ENCODE measurements around the gene DHX15. TPM values are rescaled to one million over a fixed set of nuclear protein-coding genes. Genes with fewer than 3 reads are reported as not detected.

Gene DHX15
- total and polyA plus RNA-seq, 10 of the 15 experiments (the other 5 are each of a cell fraction or from before 2014, with no cell fraction given) = 166 to 269 (median 184) TPM

GRCh38 chr4:24547979-24548378 lies 36.4 kb downstream of the DHX15 start:
- POLR2A ChIA-PET = no interaction called here
- peaks cover 3 to 32% of the 10 kb centered on the region in 2 experiments for H3K36me3 ChIP-seq (ENCODE audit: control insufficient read depth in 2 of 2, insufficient read depth in 2 of 2, low read length in 1 of 2)

More at GRCh38 chr4:24547979-24548378, 36.4 kb downstream of the DHX15 start:
- TF ChIP-seq BRCA1 (IDR thresholded peaks at IDR 0.05; ENCODE audit: low read depth, low read length) (no peak), MYB (IDR thresholded peaks at IDR 0.05; ENCODE audit: borderline replicate concordance, low read depth, low read length) (no peak), ZNF384 (IDR thresholded peaks at IDR 0.05; ENCODE audit: borderline replicate concordance, low read depth, low read length) (no peak)
- TF ChIP-seq, protein P1, sequence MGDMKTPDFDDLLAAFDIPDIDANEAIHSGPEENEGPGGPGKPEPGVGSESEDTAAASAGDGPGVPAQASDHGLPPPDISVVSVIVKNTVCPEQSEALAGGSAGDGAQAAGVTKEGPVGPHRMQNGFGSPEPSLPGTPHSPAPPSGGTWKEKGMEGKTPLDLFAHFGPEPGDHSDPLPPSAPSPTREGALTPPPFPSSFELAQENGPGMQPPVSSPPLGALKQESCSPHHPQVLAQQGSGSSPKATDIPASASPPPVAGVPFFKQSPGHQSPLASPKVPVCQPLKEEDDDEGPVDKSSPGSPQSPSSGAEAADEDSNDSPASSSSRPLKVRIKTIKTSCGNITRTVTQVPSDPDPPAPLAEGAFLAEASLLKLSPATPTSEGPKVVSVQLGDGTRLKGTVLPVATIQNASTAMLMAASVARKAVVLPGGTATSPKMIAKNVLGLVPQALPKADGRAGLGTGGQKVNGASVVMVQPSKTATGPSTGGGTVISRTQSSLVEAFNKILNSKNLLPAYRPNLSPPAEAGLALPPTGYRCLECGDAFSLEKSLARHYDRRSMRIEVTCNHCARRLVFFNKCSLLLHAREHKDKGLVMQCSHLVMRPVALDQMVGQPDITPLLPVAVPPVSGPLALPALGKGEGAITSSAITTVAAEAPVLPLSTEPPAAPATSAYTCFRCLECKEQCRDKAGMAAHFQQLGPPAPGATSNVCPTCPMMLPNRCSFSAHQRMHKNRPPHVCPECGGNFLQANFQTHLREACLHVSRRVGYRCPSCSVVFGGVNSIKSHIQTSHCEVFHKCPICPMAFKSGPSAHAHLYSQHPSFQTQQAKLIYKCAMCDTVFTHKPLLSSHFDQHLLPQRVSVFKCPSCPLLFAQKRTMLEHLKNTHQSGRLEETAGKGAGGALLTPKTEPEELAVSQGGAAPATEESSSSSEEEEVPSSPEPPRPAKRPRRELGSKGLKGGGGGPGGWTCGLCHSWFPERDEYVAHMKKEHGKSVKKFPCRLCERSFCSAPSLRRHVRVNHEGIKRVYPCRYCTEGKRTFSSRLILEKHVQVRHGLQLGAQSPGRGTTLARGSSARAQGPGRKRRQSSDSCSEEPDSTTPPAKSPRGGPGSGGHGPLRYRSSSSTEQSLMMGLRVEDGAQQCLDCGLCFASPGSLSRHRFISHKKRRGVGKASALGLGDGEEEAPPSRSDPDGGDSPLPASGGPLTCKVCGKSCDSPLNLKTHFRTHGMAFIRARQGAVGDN (IDR thresholded peaks at IDR 0.05) = no peak
- TF ChIP-seq, protein P2, sequence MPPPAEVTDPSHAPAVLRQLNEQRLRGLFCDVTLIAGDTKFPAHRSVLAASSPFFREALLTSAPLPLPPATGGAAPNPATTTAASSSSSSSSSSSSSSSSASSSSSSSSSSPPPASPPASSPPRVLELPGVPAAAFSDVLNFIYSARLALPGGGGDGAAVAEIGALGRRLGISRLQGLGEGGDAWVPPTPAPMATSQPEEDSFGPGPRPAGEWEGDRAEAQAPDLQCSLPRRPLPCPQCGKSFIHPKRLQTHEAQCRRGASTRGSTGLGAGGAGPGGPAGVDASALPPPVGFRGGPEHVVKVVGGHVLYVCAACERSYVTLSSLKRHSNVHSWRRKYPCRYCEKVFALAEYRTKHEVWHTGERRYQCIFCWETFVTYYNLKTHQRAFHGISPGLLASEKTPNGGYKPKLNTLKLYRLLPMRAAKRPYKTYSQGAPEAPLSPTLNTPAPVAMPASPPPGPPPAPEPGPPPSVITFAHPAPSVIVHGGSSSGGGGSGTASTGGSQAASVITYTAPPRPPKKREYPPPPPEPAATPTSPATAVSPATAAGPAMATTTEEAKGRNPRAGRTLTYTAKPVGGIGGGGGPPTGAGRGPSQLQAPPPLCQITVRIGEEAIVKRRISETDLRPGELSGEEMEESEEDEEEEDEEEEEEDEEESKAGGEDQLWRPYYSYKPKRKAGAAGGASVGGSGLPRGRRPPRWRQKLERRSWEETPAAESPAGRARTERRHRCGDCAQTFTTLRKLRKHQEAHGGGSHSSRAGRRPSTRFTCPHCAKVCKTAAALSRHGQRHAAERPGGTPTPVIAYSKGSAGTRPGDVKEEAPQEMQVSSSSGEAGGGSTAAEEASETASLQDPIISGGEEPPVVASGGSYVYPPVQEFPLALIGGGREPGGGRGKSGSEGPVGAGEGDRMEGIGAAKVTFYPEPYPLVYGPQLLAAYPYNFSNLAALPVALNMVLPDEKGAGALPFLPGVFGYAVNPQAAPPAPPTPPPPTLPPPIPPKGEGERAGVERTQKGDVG (CRISPR knock-in tag; IDR thresholded peaks at IDR 0.05) = no peak
- in situ Hi-C loops (cut with MboI) (no loop called here), intact Hi-C loops (cut with micrococcal nuclease; ENCODE audit: unreplicated experiment) (no loop called here)
- ChIA-PET RAD21 (ENCODE audit: unreplicated experiment) (no interaction called here), CTCF (interaction anchor here (1.5 kb wide), 1 partner anchor 10 kb away, joined by 4 read pairs; no protein-coding TSS in a partner anchor), SMC1A (ENCODE audit: uncharacterized antibody, unreplicated experiment) (interaction anchor here (1.6 kb wide), 1 partner anchor 11 kb away, joined by 5 read pairs; no protein-coding TSS in a partner anchor)
- H2AFZ ChIP-seq (ENCODE audit: control insufficient read depth, low read depth, low read length) = no peak overlapping the region
- no peak overlapping the region for H3K4me3 ChIP-seq
- H3K27ac ChIP-seq (ENCODE audit: control insufficient read depth, insufficient read depth) = no peak overlapping the region
- H4K20me1 ChIP-seq (ENCODE audit: control insufficient read depth, insufficient read depth) = peaks cover 3% of the 10 kb centered on the region
- WGBS (ENCODE audit: insufficient coverage, insufficient replicate concordance, low lambda C conversion rate, missing lambda C conversion rate) = 86% methylated on average over 6 of the region's 11 CpGs
- H3K9me3 ChIP-seq (replicated peaks; ENCODE audit: control insufficient read depth, insufficient read depth, low read length) = no peaks in the 10 kb centered on the region
- no peak overlapping the region for H3K9ac ChIP-seq (ENCODE audit: control insufficient read depth, insufficient read depth, low read length)
- ATAC-seq = no peak
- H3K27me3 ChIP-seq (replicated peaks in 1 of 2; ENCODE audit: control insufficient read depth in 2 of 2, insufficient read depth in 2 of 2, low read length in 1 of 2) = no peaks in the 10 kb centered on the region
- H3K4me2 ChIP-seq (ENCODE audit: control insufficient read depth, insufficient read depth) = no peak overlapping the region
- H3K4me1 ChIP-seq (ENCODE audit: control insufficient read depth, insufficient read depth, low read length) = peaks cover 10% of the 10 kb centered on the region
- FAIRE-seq = no peak
- peaks cover 75% of the 10 kb centered on the region for H3K79me2 ChIP-seq (ENCODE audit: control insufficient read depth, insufficient read depth, low read length)
- BruUV-seq (replicated peaks) = no TSS peak
- no peak for DNase-seq (ENCODE audit: low read depth, low spot score)
